GM12892 (cell line): ENCODE results near the gene POU2F2.

ENCODE experiments used
- POLR2A ChIP-seq: IDR thresholded peaks from 2 replicates; pipeline ENCODE4 v1.6.1; 2011; ENCODE audit warnings: low read depth, low read length, control low read depth
- POLR2AphosphoS5 ChIP-seq: IDR thresholded peaks from 2 replicates; pipeline ENCODE4 v1.6.1; 2011; ENCODE audit warnings: low read depth, low read length, control low read depth
- TAF1 ChIP-seq: IDR thresholded peaks from 2 replicates; pipeline ENCODE4 v1.6.1; 2011; ENCODE audit warnings: low read depth, mild to moderate bottlenecking, control low read depth, low read length, borderline replicate concordance

GRCh38 chr19:42060117-42060516 is 72.1 kb downstream of the POU2F2 start:
- TF ChIP-seq POLR2AphosphoS5 (no peak), POLR2A (no peak), TAF1 (no peak)
